GM12891 (cell line): ENCODE data around the gene DNAJB8.

Experiments
- DNase-seq: peaks from one replicate; pipeline ENCODE4 v3.0.0; 2011; ENCODE audit warnings: low spot score; ENCODE audit not compliant: insufficient read length
- FAIRE-seq: peaks from 2 replicates; lab custom pipeline; 2011; peaks lifted over from hg19 to GRCh38; lab: Jason Lieb, UNC
- PAX5 ChIP-seq: IDR thresholded peaks from 2 replicates; pipeline ENCODE4 v1.6.1; 2011; ENCODE audit warnings: low read length, moderate library complexity, mild to moderate bottlenecking; ENCODE audit not compliant: insufficient read depth, severe bottlenecking
- POLR2A ChIP-seq: IDR thresholded peaks from 2 replicates; pipeline ENCODE4 v1.6.1; 2011; ENCODE audit warnings: low read depth, low read length, control low read depth
- POLR2AphosphoS5 ChIP-seq: IDR thresholded peaks from 2 replicates; pipeline ENCODE4 v1.6.1; 2011; ENCODE audit warnings: low read depth, low read length, control low read depth
- POU2F2 ChIP-seq: IDR thresholded peaks from 2 replicates; pipeline ENCODE4 v1.6.1; 2011; ENCODE audit warnings: low read depth, mild to moderate bottlenecking, control low read depth, low read length, moderate library complexity
- SPI1 ChIP-seq: IDR thresholded peaks from 2 replicates; pipeline ENCODE4 v1.6.1; 2011; ENCODE audit warnings: low read depth, low read length, control low read depth
- TAF1 ChIP-seq: IDR thresholded peaks from 2 replicates; pipeline ENCODE4 v1.6.1; 2011; ENCODE audit warnings: low read depth, low read length, control low read depth

Gene DNAJB8

GRCh38 chr3:128438488-128439072 lies 28.1 kb downstream of the DNAJB8 start:
- FAIRE-seq: no peak
- TF ChIP-seq POLR2A (no peak), PAX5 (no peak), POLR2AphosphoS5 (no peak), POU2F2 (no peak), TAF1 (no peak), SPI1 (no peak)

DNA sequence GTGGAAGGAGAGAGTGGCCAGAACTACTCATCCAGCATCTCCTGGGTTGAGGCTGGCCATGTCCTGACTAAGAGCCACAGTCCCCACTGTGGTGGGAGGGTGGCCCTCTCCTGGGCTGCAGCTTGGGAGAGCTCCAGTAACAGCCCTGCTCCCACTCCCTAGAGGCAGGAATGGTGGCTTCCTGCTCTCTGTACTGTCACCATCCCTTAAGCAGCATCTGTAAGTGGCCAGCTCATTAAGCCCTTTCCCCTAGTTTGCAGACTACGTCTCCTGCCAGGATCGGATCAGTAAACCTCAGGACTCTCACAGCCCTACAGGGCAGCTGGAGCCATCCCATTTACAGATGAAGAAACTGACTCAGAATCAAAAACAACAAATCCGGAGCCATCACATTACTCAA lies 30.5 kb downstream of the DNAJB8 start:
- no peak for FAIRE-seq
- DNase-seq: no peak
- no peak for TF ChIP-seq PAX5
- no peak for TF ChIP-seq POU2F2
- TF ChIP-seq POLR2AphosphoS5: no peak
- TF ChIP-seq TAF1: no peak
- no peak for TF ChIP-seq SPI1
- no peak for TF ChIP-seq POLR2A

More at GRCh38 chr3:128438488-128439072, 28.1 kb downstream of the DNAJB8 start:
- no peak for DNase-seq

DNA sequence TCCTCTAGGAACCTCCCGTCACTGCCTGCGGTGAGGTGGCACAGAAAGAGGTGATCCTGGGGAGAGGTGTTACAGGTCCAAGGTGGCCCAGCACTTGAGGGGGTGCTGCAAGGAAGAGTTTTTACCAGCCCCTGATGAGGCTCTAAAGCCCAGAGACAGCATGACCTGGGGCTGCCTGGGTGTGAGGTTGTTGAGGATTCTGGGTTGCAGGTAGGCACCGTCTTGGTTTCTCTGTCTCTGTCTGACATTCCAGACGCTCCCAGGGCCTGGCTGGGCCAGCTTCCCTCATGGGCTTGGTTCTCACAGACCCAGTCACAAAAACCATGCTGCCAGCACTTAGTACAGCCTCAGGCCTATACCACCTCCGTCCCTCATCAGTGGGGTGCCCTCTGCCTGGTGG lies 31.1 kb downstream of the DNAJB8 start:
- no peak for DNase-seq
- no peak for TF ChIP-seq TAF1
- no peak for TF ChIP-seq POLR2AphosphoS5
- TF ChIP-seq PAX5: no peak
- no peak for TF ChIP-seq POU2F2
- TF ChIP-seq SPI1: no peak
- TF ChIP-seq POLR2A: no peak
- FAIRE-seq: no peak

DNA sequence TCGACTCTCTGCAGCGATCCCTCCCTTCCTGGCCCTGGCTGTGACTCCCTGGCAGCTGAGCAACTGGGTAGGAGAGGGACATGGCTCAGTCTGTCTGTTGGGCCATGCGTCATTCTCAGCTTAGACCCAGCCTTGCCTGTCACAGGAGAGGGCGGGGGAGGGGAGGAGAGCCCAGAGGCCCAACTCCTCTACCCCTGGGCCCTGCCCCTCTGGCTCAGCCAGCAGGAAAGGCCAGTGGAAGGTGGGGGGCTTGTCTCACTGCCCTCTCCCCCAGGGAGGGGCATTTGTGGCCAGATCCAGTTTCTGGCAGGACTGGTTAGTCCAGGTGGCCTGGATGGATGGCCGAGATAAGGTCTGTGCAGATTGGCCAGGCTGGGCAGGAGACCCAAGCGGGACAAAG lies 31.6 kb downstream of the DNAJB8 start:
- no peak for DNase-seq
- TF ChIP-seq TAF1 (no peak), PAX5 (no peak), SPI1 (no peak), POLR2A (no peak)
- FAIRE-seq: no peak

GRCh38 chr3:128434524-128434923 lies 32.2 kb downstream of the DNAJB8 start:
- DNase-seq: no peak
- FAIRE-seq: no peak
- TF ChIP-seq PAX5 (no peak), POLR2AphosphoS5 (no peak), POLR2A (no peak), POU2F2 (no peak), TAF1 (no peak), SPI1 (no peak)

GRCh38 chr3:128433837-128434165 lies 32.9 kb downstream of the DNAJB8 start:
- TF ChIP-seq POLR2AphosphoS5: no peak
- no peak for TF ChIP-seq SPI1
- TF ChIP-seq TAF1: no peak
- TF ChIP-seq POLR2A: no peak
- TF ChIP-seq POU2F2: no peak
- no peak for TF ChIP-seq PAX5
- DNase-seq (no peak), FAIRE-seq (no peak)

- DNase-seq (no peak), FAIRE-seq (no peak)
- no peak for TF ChIP-seq POU2F2
- TF ChIP-seq POLR2AphosphoS5: no peak
- no peak for TF ChIP-seq POLR2A
- TF ChIP-seq SPI1: no peak
These were observed 33.5 kb downstream of the DNAJB8 start for GRCh38 chr3:128432971-128433836.

DNA sequence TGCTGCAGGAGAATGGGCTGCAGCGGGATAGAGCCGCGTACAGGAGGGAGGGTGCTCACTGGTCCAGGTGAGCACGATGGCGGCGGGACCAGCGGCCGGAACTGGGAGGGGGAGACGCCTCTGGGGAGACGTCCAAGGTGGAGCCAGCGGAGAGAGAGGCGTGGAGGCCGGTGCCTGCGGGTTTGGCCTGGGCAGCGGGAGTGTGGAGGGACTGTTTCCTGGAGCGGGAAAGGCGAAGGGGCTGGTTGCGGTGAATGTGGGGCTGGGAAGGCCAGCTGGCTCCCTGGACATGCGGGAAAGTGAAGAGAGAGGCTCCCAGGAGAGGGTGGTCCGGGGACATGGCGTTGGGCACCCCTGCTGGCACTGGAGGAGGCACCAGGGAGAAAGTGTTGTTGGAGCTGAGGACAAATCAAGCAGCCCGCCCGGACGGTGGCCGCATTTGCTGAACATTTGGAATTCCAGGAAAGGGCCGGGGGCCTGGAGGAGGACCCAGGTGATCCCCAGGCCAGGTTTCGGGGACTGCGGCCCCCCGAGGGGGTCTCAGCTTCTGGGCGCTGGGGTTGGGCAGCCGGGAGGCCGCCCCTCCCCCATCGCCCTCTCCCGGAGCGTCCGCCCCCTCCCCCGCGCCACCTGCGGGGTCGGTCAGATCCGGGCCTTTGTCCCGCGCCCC lies 34.3 kb downstream of the DNAJB8 start:
- DNase-seq (no peak), FAIRE-seq (no peak)
- TF ChIP-seq PAX5 (no peak), SPI1 (no peak), POLR2A (no peak), TAF1 (no peak), POLR2AphosphoS5 (no peak), POU2F2 (no peak)

- DNase-seq (no peak), FAIRE-seq (no peak)
- TF ChIP-seq SPI1 (no peak), POLR2AphosphoS5 (no peak), PAX5 (no peak), POU2F2 (no peak), POLR2A (no peak), TAF1 (no peak)
These were observed 34.8 kb downstream of the DNAJB8 start for GRCh38 chr3:128431803-128432300.

- DNase-seq: no peak
- no peak for FAIRE-seq
- TF ChIP-seq TAF1 (no peak), SPI1 (no peak), PAX5 (no peak)
These were observed 36.0 kb downstream of the DNAJB8 start for GRCh38 chr3:128430731-128431130.
